ENCODE measurements around the gene THOC1. TPM values are rescaled to one million over a fixed set of nuclear protein-coding genes. Genes with fewer than 3 reads are reported as not detected.

The THOC1 gene
- total RNA-seq, 1 donor from 2014 or later, result 68.6 TPM

DNA sequence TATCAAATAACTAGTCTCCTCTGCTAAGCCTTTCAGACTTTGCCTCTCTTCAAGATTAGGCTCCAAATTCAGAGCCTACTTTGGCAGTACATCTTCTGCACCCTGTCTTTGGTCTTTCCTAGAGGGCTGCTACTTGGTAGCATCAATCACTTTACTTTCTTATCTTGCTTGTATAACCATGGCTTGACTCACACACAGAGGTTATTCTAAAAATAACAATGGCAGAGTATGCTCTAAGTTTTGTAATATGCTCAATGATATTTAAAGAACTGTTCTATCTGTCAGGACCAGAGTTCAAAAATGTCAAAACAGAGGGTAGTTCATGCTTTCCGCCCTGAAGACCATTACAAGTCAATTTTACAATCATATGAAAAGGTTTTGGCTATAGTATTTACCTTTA is 27.7 kb downstream of the THOC1 start:
- POLR2A ChIA-PET, result no interaction called here
- H3K27ac Mint-ChIP-seq, result no peak overlapping the region
- H3K9me3 Mint-ChIP-seq, result no peaks in the 10 kb centered on the region
- no peaks in the 10 kb centered on the region for H3K27me3 Mint-ChIP-seq
- no peak for ATAC-seq (ENCODE audit: low read depth)
- TF ChIP-seq CTCF (IDR thresholded peaks at IDR 0.05), result no peak
- H3K4me3 Mint-ChIP-seq, result no peak overlapping the region
- peaks cover 45% of the 10 kb centered on the region for H3K36me3 Mint-ChIP-seq (ENCODE audit: low read depth)
- CTCF ChIA-PET, result no interaction called here
- H3K4me1 Mint-ChIP-seq, result no peaks in the 10 kb centered on the region
- DNase-seq, result no peak
- intact Hi-C loops (cut with micrococcal nuclease), result no loop called here

DNA sequence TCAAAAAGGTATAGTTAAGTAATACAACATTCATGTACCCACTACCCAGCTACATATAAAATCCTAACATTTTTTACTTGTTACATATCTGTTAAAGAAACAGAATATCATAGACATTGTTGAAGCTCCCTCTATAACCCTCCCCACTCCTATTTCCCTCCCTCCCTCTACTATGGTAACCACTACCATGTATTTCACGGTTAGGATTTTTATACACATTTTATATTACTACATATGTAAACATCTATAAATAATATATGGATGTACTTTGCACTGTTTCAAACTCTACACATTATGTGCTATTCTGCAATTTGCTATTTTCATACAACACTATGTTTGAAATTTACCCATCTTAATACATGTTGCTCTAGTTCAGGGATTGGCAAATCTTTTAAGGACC is 36.3 kb downstream of the THOC1 start:
- no peak overlapping the region for H3K27ac Mint-ChIP-seq
- peaks cover 36% of the 10 kb centered on the region for H3K36me3 Mint-ChIP-seq (ENCODE audit: low read depth)
- no peak for TF ChIP-seq CTCF (IDR thresholded peaks at IDR 0.05)
- ATAC-seq (ENCODE audit: low read depth) (no peak), DNase-seq (no peak)
- H3K9me3 Mint-ChIP-seq, result no peaks in the 10 kb centered on the region
- no peaks in the 10 kb centered on the region for H3K4me1 Mint-ChIP-seq
- CTCF ChIA-PET, result no interaction called here
- intact Hi-C loops (cut with micrococcal nuclease), result no loop called here
- no peak overlapping the region for H3K4me3 Mint-ChIP-seq
- POLR2A ChIA-PET, result no interaction called here
- H3K27me3 Mint-ChIP-seq, result no peaks in the 10 kb centered on the region

GRCh38 chr18:228586-228985 is 39.3 kb downstream of the THOC1 start:
- H3K27ac Mint-ChIP-seq, result no peak overlapping the region
- DNase-seq, result no peak
- H3K27me3 Mint-ChIP-seq, result no peaks in the 10 kb centered on the region
- no peak for TF ChIP-seq CTCF (IDR thresholded peaks at IDR 0.05)
- ChIA-PET CTCF (no interaction called here), POLR2A (no interaction called here)
- no peak for ATAC-seq (ENCODE audit: low read depth)
- H3K4me1 Mint-ChIP-seq, result no peaks in the 10 kb centered on the region
- H3K9me3 Mint-ChIP-seq, result no peaks in the 10 kb centered on the region
- intact Hi-C loops (cut with micrococcal nuclease), result no loop called here
- H3K36me3 Mint-ChIP-seq (ENCODE audit: low read depth), result peaks cover 57% of the 10 kb centered on the region
- H3K4me3 Mint-ChIP-seq, result no peak overlapping the region

DNA sequence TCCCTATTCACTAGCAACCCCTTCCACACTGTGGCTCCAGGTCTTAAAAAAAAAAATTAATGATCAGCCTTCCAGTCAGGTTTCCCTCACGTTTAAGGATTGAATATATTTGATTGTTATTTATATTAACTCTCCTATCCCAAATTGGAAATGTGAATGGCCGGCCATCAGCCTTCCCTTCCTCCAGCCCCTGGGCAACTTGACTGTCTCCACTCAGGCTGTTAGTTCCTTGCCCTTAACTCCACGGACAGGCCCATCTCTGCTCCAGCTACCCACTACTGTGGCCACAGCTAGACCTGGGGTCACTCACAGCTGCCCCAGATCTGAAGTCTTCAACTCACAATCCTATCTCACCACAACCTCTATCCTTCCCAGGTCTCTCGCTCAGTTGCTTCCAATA is 39.9 kb downstream of the THOC1 start:
- CTCF ChIA-PET, result no interaction called here
- POLR2A ChIA-PET, result no interaction called here
- ATAC-seq (ENCODE audit: low read depth) (no peak), DNase-seq (no peak)
- no peaks in the 10 kb centered on the region for H3K9me3 Mint-ChIP-seq
- no peak for TF ChIP-seq CTCF (IDR thresholded peaks at IDR 0.05)
- H3K4me3 Mint-ChIP-seq, result no peak overlapping the region
- H3K36me3 Mint-ChIP-seq (ENCODE audit: low read depth), result peaks cover 59% of the 10 kb centered on the region
- H3K27ac Mint-ChIP-seq, result no peak overlapping the region
- no peaks in the 10 kb centered on the region for H3K4me1 Mint-ChIP-seq
- no peaks in the 10 kb centered on the region for H3K27me3 Mint-ChIP-seq
- intact Hi-C loops (cut with micrococcal nuclease), result no loop called here

DNA sequence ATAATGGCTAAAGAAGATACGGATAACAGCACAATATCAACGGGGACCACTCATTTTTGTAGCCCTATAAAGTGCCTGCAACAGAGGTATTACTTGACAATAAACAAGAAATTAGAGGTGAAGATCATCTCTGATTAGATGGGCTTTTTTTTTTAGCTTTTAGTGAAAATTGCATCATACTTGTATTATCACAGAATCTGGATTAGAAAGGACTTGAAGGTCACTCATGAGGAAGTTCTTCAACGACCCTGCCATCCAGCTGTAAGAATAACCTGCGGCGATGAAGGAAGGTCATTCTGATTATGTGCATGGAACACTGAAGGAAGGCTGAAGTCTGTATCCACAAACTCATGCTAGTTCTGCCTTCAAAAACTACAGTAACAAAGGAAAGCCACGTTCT is 40.5 kb downstream of the THOC1 start:
- intact Hi-C loops (cut with micrococcal nuclease), result no loop called here
- CTCF ChIA-PET, result no interaction called here
- POLR2A ChIA-PET, result interaction anchor here (1.0 kb wide), 1 partner anchor 8 kb away, joined by 4 read pairs; no protein-coding TSS in a partner anchor

More for the DNA sequence above, 40.5 kb downstream of the THOC1 start:
- Mint-ChIP-seq H3K27ac (no peak overlapping the region), H3K9me3 (no peaks in the 10 kb centered on the region), H3K36me3 (ENCODE audit: low read depth) (peaks cover 64% of the 10 kb centered on the region), H3K4me1 (no peaks in the 10 kb centered on the region), H3K4me3 (no peak overlapping the region), H3K27me3 (no peaks in the 10 kb centered on the region)
- ATAC-seq (ENCODE audit: low read depth) (no peak), DNase-seq (no peak)
- TF ChIP-seq CTCF (IDR thresholded peaks at IDR 0.05), result no peak
